NCI-H69 (cell line): ENCODE data around the gene CD79A.
"Not testable (repeated sequence)": the region's sequence is repeated elsewhere in the genome, so short reads cannot be mapped to it uniquely, and the experiment has no call there.

Source experiments
- DNase-seq: peaks from one replicate; lab custom pipeline; 2025; lab: John Stamatoyannopoulos, UW

The CD79A gene

DNA sequence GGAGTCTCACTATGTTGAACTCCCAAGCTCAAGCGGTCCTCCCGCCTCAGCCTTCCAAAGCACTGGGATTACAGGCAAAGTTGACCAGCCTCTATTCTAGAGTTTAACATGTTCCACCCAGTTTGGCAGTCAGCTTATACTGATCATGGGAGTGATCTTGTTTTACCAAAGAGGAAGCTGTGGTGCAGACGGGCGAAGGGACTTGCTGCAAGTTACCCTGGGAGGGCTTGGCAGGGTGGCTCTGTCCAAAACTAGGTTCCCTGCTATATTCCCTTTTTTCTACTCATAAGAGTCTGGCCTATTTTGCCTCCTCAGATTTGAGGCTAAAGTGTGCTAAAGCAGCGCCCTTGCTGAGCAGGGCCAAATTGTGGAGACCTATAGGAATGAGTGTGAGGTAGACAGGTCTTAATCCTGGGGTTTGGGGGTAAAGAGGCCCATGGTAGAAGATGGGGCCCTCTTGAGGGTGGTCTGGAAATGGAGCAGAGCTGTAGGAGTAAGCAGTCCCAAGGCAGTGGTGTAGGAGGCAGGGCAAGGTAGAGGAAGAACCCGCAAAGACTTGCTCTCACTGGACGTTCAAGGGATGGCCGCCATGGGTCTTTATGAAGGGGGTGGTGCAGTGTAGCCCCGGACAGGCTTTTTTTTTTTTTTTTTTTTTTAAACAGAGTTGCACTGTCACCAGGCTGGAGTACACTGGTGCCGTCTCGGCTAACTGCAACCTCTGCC, 13.7 kb upstream of the CD79A start:
- no peak for DNase-seq

DNA sequence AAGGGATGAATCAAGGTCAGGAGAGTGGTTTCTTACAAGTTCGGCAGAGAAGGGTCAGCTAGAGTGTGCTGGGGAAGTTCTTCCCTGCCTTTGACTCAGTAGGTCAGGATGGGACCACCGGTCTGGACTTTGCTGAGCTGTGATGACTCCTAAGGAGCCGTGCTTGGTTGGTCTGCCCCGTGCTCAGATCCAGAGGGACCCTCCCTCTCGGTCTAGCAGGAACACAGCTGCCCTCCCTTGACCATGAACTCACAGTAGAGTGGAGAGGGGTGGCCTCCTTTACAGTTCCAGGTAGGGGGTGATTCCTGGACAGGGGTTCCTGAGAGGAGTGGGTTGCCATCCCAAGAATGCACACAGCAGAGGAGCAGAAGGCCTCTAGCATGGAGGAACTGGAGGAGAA, 12.7 kb upstream of the CD79A start:
- DNase-seq: no peak

DNA sequence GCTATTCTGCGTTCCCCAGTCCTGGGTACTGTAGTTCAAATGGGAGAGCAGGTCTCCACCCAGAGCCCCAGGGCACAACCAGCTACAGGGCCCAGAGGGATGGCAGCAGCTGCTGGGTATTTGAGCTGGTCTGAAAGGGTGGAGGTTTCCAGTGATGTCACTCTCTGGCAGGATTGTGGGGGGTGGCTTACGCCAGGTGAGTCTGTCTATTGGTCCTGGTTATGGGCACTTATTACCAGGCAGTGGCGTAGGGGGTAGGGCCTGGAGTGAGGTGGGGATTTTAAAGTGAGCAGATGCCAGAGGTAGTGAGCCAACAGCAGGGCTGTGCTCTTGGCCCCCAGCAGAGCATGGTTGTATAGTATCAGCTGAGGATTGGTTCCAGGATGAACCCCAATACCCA, 10.8 kb upstream of the CD79A start:
- peak; percentile 73 for DNase-seq

DNA sequence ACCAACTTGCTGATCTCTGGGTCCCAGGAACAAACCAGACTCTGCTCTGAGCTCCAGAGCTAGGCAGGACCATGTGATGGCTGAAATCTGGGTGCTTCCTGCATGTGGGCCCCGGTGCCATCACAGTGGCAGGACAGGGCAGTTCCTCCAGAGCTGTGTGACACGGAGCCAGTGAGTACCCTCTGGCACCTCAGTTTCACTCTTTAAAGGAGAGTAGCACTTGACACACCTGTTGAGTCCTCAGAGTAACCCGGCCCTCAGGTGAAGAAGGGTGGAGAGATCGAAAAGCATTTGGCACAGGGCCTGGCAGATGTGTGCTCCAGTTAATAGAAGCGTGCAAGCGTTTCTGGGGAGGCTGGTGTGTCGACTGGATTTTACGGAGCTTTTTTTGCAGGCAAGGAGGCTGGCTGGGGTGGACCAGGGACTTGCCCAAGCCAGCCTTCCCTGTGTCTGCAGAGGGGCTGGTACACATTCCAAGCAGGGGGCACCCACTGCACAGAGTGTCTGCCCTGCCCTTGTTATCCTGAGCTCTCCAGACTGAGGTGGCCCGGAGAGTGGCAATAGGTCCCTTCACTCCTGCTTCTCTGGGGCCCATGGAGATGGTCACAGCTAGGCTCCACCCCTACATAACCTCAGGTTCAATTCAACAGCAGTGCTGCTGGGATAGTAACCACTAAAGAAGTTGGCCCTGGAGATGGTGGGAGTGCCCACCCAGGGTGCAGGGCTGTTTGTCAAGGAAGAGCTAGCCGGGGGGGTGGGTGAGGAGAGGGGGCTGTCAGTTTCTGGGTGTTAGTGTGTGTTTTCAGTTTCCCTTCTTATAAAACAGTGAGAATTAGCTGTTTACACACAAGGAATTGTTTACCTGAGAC, 8.7 kb upstream of the CD79A start:
- no peak for DNase-seq

DNA sequence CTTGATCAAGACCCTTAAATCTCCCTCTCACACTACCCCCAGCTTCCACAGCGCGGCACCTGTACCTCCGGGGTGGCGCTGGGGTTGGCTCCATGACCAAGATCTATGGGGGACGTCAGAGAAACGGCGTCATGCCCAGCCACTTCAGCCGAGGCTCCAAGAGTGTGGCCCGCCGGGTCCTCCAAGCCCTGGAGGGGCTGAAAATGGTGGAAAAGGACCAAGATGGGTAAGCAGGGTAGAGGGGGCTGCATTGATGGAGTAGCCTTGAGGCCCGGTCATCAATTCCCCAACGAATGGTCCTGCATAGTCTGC, 8.1 kb upstream of the CD79A start:
- DNase-seq: no peak

DNA sequence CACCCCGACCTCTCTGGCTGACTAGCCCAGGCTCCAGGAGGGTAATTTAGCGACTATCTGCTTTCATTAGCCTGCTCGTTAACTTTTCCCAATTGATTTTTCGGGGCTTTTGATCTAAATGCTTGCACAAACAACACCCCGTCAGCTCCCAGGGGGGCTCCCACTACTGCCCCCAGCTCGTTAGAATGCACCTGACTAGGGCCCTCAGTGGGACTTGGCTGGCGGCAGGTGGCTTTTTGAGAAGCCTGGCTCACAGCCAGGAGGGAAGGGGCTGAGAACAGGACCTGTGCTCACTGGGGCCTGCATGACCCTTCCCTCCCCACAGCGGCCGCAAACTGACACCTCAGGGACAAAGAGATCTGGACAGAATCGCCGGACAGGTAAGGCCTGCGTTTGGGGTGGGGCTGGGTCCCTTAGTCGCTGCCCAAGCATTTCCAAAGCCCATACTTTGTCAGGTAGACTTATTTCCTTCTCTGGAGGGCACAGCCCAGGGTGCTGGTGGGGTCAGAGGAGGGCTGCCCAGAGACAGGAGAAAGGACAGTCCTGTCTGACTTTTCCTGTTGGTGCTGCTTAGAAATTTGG, 7.6 kb upstream of the CD79A start:
- DNase-seq: peak; percentile 67

DNA sequence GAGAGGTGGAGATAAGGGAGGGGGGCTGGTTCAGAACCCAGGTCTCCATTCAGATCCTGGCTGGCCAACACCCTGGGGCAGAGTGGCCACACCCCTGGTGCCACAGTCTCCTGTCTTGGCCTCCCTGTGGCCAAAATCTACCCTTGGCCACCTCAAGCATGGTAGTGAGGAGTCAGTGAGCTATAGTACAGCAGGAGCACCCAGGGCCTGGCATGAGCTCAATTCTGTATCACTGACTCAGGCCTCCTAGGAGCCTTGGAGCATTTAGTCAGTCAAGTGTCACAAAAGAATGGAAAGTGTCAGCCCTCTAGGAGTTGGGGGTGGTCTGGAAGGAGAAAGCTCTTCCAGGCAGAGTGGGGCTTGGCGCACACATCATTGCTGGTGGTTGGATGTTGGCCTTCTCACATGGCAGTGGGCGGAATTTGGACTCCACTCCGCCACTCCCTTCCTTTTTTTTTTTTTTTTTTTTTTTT, 6.6 kb upstream of the CD79A start:
- no peak for DNase-seq

DNA sequence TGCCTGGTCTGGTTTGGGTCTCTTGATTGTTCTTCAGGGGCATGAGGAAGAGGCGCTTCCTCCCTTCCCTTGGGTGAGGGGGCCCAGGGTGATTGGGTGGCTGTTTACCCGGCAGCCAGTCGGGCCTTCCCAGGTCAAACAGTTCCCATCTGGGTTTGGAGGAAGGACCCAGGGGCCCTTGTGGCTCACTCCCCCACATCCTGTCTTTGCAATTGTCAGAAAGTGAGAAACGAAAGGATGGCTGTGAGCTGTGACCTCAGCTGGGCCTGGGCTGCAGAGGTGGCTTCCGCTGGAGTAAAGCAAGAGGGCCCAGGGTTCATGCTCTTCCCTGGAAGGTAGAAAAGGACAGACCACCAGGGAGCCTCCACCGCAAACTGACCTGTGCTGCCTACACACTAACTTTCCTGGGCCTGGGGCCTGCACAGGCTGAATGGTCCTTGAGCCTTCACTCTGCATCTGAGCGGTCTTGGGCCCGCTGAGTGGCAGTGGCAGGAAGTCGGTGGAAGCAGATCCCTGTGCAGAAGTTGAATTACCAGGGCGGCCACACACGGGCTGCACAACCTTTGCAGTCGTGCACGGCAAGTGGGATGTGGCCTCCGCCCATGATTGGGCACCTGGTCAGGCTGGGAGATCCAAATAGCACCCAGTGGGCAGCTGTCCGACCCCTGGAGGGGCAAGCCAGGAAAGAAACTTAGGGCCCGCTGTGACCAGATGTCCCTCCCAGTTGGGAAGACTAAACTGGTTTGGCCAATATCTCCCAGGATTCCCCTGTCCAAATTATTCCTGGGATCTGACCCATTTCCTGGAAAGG, 5.3 kb upstream of the CD79A start:
- no peak for DNase-seq

DNA sequence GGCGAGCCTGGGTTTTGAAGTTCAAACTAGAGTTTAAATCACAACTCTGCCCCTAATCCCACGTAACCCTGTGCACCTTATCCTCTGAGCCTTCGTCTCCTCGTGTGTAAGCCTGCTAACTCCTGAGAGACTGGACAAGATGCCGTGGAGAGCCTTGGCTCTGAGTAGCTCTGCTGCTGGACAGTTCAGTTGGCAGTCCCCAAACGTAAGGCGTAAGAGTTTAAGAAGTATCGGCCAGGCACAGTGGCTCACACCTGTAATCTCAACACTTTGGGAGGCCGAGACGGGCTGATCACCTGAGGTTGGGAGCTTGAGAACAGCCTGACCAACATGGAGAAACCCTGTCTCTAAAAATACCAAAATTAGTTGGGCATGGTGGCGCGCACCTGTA, 4.7 kb upstream of the CD79A start:
- no peak for DNase-seq

DNA sequence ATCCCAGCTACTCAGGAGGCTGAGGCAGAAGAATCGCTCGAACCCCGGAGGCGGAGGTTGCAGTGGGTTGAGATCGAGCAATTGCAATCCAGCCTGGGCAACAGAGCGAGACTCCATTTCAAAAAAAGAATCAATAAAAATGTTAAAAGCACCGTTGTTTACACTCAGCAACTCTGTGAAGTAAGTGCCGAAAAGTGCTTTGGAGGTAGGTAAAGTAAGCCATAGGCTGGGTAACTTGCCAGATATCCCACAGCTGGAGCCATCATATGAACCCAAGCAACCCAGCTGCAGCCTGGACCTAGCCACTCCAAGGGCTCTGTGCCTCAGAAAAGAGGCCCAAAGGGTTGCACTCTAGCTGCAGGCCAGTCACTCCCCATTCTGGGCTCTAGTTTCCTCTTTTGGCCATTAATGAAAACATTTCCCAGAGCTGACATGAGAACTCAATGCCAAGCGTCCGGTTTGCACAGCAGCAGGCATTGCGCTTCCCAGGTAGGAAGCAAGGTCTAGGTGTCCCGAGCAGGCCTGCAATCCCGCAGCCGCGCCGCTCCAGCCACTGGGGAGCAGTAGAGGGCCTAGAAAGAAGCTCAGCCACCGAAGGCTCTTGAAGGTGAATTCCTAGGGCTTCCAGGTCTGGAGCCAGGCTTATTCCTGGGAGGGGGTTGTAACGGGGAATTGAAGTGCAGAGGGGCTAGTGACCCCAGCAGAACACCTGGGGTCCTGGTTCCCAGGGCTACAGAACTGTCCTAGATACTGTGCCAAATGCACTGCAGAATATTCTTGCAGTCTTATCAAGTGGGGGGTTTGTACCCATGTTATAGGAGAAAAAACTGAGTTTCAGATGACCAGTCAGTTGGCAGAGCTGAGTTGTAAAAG, 4.1 kb upstream of the CD79A start:
- DNase-seq: peak; percentile 86

DNA sequence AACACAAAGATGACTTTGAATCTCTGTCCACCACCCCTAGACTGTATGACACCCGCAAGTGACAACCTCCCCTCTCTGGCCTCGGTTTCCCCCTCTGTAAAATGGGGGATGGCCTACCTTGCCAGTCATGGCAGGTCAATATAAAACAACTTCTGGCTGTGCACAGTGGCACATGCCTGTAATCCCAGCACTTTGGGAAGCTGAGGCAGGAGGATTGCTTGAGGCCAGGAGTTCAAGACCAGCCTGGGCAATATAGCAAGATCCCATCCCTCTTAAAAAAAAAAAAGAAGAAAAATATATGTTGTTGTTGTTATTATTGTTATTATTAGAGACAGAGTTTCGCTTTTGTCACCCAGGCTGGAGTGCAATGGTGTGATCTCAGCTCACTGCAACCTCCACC, 1.1 kb upstream of the CD79A start:
- not testable (repeated sequence) for DNase-seq

DNA sequence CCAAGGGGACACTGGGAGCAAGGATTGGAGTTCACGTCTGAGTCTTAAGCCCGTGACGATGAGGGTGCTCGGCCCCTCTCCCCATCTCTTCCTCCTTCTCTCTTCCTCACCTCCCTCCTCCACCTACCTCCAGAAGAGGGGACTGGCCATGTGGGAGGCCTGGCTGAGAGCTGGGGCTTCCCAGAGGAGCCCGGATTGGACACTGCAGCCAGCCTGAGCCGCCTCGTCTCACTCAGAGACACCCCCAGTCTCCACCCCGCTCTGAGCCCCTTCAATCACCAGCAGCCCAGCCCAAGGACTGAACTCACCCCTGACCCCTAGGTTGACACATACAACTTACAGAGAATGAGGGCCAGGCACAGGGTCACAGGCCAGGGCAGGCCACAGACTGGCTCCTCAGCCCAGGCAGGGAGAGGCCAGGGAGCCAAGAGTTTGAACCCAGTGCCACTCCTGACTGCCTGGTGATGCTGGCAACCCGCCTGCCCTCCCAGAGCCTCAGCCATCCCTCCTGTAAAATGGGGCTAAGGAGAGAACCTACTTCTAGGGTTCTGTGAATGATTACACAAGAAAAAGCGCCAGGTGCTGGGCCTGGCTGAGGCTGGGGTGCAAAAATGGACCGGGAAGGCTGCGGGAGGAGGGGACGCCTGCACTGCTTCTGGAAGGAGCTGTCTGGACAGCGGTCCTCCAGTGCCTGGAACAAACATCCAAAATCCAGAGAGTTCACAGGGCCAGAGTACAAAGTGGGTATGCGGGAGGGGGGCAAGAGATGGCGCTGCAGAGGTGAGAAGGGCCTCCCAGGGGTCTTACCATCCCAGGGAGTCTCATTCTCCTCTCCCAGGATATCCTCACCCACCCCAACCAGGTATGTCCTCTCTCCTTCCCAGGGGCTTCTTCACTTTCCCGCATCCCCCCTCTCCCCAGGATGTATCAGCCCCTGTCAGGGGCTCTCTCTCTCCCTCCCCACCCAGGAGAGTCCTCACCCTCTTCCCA, 1.1 kb downstream of the CD79A start:
- DNase-seq: no peak

DNA sequence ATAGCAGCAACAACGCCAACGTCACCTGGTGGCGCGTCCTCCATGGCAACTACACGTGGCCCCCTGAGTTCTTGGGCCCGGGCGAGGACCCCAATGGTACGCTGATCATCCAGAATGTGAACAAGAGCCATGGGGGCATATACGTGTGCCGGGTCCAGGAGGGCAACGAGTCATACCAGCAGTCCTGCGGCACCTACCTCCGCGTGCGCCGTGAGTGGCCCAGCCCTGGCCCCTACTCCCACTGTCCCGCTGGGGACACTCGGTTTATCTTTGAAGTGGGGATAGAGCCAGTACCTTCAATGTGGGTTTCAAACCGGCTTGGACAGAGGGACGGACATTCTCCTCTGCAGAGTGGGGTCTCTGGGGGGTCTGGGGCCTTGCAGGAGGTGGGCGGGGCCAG, 2.0 kb downstream of the CD79A start:
- DNase-seq: no peak

DNA sequence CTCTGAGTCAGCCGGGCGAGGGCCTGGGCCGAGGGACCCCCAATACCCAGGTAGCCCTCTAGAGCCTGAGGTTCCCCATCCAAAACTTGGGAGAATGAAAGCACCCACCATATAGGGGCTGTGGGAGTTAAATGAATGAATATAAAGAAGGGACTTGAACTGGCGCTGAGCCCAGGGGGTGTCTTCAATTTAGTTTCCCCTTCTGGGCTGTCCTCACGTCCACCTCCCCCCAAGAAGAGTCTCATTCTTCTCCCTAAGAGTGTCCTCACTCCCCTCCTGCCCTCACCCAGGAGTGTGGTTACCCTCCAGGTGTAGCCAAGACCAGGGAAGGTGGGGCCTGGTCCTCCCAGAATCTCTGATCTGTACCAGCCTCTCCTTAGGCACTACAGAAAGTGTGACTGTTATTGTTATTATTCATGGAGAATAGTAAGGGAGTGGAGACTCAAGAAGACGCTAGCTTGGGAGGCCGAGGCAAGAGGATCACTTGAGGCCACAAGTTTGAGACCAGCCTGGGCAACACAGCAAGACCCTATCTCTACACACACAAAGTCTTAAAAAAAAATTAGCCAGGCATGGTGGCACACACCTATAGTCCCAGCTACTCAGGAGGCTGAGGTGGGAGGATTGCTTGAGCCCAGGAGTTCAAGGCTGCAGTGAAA, 2.7 kb downstream of the CD79A start:
- no peak for DNase-seq

DNA sequence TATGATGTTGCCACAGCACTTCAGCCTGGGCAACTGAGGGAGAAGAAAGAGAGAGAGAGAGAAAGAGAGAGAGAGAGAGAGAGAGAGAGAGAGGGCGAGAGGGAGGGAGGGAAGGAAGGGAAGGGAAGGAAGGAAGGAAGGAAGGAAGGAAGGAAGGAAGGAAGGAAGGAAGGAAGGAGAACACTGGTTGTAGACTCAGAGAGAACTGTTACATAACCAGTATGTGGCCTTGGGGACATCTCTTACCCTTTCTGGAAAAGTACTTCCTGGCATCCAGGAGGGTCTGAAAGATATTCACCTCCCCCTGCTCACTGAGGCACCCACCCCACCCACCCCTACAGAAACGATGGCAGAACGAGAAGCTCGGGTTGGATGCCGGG, 3.2 kb downstream of the CD79A start:
- no peak for DNase-seq

DNA sequence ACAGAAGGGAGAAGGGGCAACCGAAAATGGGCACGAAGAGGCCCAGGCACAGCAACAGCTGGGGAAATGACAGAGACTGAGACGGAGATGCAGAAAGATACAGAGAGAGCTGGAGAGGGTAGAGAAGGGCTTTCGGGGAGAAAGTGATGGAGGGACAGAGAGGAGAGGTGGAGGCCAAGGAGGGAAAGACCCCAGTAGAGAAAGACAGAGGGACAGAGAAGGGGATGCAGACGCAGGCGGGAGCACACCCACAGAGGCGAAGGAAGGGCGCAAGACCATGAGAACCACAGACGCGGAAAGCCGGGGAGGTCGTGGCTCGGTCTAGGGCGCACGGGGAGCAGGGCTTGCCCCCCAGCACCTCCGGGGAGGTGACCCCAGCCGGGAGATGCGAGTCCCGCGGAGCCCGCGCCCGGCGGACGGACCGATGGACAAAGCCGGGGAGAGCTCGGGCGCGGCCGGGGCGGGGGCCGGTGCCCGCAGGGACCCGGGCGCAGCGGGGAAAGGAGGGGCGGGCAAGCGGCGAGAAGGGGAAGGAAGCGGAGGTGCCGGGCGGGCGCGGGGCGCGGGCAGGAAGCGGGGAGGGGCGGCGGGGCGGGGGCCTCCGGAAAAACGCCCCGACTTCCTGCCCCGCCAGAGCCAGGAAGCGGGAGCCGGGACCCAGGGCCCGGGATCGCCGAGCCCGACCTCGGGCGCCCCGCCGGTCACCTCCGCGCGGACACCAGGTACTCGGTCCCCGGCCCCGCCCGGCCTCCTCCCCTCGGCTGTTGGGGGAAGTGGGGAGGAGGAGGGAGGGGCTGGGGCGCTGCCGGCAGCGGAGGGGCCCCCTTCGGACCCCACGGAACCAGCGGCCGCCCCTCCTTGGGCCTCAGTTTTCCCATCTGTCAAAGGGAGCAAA, 5.7 kb downstream of the CD79A start, which contains the start of gene ARHGEF1:
ARHGEF1 (plus strand) TSS at position 617 of the 895 bp plus-strand sequence. CDS start 4,899 bp downstream, outside the sequence.
- DNase-seq: peak; percentile 82

DNA sequence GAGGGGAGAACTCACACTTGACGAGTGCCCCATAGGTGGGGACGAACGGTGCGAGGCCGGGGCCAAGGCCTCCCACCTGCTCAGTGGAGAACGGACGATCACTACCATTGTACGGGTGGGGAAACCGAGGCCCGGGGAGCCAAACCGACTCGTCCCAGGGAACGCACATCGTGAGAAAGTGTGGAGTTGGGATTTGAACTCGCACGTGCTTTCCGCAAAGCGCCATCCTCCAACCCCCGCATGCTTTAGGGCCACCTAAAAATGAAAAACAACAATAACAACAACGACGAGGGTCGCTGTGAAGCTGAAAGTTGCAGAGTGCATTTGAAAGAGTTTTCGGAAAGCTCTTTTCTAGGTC, 6.4 kb downstream of the CD79A start:
- DNase-seq: no peak
